ENCODE measurements around the gene MRGPRD. TPM values are rescaled to one million over a fixed set of nuclear protein-coding genes. Genes with fewer than 3 reads are reported as not detected.

MRGPRD gene
- total and polyA plus RNA-seq, 2 of the 13 experiments (the other 11 are each of a cell fraction or from before 2014, with no cell fraction given): not detected

DNA sequence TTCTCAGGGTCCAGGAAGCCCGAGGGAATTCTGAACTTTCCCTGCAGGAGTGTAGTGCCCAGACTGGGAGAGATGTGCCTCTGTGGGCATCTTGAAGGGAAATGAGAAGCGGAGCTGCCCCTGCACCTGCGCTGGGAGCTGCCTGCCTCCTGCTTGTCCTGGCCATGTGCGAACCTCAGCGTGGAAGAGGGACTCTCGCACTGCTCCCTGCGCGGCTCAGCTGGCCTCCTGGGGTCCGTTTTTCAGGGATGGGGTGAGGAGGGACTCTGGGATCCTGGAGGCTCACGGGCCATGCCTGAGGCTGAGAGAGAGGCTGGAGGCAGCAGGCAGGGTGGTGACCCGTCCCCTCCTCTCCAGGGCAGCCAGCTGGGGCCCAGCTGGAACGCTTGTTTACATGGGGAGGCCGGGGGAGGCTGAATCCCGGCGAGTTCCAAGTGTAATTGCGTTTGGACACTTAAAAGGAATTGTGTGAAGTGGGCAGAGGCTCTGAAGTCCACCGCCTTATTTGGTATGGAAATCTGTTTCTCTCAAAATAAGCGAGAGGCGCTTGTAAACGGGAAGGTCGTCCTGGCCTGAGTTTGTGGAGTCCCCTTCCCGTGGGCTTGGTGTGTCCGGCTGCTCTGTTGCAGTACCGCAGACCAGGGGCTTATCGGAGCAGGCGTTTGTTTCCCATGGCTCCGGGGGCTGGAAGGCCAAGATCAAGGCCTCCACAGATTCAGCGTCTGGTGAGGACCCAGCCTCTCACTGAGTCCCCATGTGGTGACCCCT is 33.5 kb upstream of the MRGPRD start (continued):
- no peak for TF ChIP-seq FOXM1 (CRISPR knock-in tag; IDR thresholded peaks at IDR 0.05)
- no peak for TF ChIP-seq MED8 (CRISPR knock-in tag; IDR thresholded peaks at IDR 0.05; ENCODE audit: insufficient replicate concordance)
- no peak for TF ChIP-seq KLF11 (CRISPR knock-in tag; IDR thresholded peaks at IDR 0.05)
- no peak for TF ChIP-seq ZNF713 (CRISPR knock-in tag; IDR thresholded peaks at IDR 0.05)
- TF ChIP-seq, protein P1, sequence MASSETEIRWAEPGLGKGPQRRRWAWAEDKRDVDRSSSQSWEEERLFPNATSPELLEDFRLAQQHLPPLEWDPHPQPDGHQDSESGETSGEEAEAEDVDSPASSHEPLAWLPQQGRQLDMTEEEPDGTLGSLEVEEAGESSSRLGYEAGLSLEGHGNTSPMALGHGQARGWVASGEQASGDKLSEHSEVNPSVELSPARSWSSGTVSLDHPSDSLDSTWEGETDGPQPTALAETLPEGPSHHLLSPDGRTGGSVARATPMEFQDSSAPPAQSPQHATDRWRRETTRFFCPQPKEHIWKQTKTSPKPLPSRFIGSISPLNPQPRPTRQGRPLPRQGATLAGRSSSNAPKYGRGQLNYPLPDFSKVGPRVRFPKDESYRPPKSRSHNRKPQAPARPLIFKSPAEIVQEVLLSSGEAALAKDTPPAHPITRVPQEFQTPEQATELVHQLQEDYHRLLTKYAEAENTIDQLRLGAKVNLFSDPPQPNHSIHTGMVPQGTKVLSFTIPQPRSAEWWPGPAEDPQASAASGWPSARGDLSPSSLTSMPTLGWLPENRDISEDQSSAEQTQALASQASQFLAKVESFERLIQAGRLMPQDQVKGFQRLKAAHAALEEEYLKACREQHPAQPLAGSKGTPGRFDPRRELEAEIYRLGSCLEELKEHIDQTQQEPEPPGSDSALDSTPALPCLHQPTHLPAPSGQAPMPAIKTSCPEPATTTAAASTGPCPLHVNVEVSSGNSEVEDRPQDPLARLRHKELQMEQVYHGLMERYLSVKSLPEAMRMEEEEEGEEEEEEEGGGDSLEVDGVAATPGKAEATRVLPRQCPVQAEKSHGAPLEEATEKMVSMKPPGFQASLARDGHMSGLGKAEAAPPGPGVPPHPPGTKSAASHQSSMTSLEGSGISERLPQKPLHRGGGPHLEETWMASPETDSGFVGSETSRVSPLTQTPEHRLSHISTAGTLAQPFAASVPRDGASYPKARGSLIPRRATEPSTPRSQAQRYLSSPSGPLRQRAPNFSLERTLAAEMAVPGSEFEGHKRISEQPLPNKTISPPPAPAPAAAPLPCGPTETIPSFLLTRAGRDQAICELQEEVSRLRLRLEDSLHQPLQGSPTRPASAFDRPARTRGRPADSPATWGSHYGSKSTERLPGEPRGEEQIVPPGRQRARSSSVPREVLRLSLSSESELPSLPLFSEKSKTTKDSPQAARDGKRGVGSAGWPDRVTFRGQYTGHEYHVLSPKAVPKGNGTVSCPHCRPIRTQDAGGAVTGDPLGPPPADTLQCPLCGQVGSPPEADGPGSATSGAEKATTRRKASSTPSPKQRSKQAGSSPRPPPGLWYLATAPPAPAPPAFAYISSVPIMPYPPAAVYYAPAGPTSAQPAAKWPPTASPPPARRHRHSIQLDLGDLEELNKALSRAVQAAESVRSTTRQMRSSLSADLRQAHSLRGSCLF (CRISPR knock-in tag; IDR thresholded peaks at IDR 0.05; ENCODE audit: borderline replicate concordance): no peak
- no peak for TF ChIP-seq SOX6 (IDR thresholded peaks at IDR 0.05)
- TF ChIP-seq SOX6 (CRISPR knock-in tag; IDR thresholded peaks at IDR 0.05): peak; percentile 13; the same call in 1 of the 2 replicates
- TF ChIP-seq, protein P2, sequence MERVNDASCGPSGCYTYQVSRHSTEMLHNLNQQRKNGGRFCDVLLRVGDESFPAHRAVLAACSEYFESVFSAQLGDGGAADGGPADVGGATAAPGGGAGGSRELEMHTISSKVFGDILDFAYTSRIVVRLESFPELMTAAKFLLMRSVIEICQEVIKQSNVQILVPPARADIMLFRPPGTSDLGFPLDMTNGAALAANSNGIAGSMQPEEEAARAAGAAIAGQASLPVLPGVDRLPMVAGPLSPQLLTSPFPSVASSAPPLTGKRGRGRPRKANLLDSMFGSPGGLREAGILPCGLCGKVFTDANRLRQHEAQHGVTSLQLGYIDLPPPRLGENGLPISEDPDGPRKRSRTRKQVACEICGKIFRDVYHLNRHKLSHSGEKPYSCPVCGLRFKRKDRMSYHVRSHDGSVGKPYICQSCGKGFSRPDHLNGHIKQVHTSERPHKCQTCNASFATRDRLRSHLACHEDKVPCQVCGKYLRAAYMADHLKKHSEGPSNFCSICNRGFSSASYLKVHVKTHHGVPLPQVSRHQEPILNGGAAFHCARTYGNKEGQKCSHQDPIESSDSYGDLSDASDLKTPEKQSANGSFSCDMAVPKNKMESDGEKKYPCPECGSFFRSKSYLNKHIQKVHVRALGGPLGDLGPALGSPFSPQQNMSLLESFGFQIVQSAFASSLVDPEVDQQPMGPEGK (CRISPR knock-in tag; IDR thresholded peaks at IDR 0.05): peak; percentile 54; the same call in 1 of the 2 replicates
- no peak for TF ChIP-seq ZNF567 (CRISPR knock-in tag; IDR thresholded peaks at IDR 0.05; ENCODE audit: borderline replicate concordance)
- TF ChIP-seq KLF12 (CRISPR knock-in tag; IDR thresholded peaks at IDR 0.05; ENCODE audit: borderline replicate concordance): no peak
- TF ChIP-seq, protein P3, sequence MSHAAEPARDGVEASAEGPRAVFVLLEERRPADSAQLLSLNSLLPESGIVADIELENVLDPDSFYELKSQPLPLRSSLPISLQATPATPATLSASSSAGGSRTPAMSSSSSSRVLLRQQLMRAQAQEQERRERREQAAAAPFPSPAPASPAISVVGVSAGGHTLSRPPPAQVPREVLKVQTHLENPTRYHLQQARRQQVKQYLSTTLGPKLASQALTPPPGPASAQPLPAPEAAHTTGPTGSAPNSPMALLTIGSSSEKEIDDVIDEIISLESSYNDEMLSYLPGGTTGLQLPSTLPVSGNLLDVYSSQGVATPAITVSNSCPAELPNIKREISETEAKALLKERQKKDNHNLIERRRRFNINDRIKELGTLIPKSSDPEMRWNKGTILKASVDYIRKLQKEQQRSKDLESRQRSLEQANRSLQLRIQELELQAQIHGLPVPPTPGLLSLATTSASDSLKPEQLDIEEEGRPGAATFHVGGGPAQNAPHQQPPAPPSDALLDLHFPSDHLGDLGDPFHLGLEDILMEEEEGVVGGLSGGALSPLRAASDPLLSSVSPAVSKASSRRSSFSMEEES (CRISPR knock-in tag; IDR thresholded peaks at IDR 0.05): no peak
- TF ChIP-seq, protein P4, sequence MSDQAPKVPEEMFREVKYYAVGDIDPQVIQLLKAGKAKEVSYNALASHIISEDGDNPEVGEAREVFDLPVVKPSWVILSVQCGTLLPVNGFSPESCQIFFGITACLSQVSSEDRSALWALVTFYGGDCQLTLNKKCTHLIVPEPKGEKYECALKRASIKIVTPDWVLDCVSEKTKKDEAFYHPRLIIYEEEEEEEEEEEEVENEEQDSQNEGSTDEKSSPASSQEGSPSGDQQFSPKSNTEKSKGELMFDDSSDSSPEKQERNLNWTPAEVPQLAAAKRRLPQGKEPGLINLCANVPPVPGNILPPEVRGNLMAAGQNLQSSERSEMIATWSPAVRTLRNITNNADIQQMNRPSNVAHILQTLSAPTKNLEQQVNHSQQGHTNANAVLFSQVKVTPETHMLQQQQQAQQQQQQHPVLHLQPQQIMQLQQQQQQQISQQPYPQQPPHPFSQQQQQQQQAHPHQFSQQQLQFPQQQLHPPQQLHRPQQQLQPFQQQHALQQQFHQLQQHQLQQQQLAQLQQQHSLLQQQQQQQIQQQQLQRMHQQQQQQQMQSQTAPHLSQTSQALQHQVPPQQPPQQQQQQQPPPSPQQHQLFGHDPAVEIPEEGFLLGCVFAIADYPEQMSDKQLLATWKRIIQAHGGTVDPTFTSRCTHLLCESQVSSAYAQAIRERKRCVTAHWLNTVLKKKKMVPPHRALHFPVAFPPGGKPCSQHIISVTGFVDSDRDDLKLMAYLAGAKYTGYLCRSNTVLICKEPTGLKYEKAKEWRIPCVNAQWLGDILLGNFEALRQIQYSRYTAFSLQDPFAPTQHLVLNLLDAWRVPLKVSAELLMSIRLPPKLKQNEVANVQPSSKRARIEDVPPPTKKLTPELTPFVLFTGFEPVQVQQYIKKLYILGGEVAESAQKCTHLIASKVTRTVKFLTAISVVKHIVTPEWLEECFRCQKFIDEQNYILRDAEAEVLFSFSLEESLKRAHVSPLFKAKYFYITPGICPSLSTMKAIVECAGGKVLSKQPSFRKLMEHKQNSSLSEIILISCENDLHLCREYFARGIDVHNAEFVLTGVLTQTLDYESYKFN (CRISPR knock-in tag; conservative IDR thresholded peaks at IDR 0.05): peak; percentile 73

Measured in HepG2 (cell line).